Heart left ventricle (tissue), 13 donors: ENCODE results near the gene FCER1G.

ENCODE experiments used
- CTCF ChIP-seq, 12 donors: fragments of 200-600 bp; sonication (generic) in 4 of 12; IDR thresholded peaks; one replicate each; pipeline versions ENCODE4 v1.5.0 to v1.8.0; 2018 to 2022; ENCODE audit warnings: antibody characterized with exemption in 12 of 12, mild to moderate bottlenecking in 5 of 12
- POLR2A ChIP-seq, 2 donors: fragments of 450-650 bp; IDR thresholded peaks; one replicate each; pipeline ENCODE4 v1.6.1; 2017; ENCODE audit warnings: antibody characterized with exemption in 2 of 2, mild to moderate bottlenecking in 2 of 2, moderate library complexity in 2 of 2
- donor health status: ischemic (EF 13 %, LVEDD 7.1; RV severe dilation, severe dysfunction).
- donor health status: DM: no; HTN: yes; CAD: no.
- donor health status: DM: no; HTN: no; CAD: no.
- donor health status: ischemic (EF 25% LVEDD 6.9; RV normal size, moderate dysfunction).
- donor health status: ischemic (EF 25% LVEDD 5.7; RV mildly dilated, moderate dysfunction).
- donor health status: ischemic (EF 35%, LVEDD 5.7; RV mildly dilated, moderate dysfunction).
- donor health status: nonischemic (EF 11% LVEDD 7.7; RV severe dilation, severe dysfunction).
- donor health status: DM: yes; HTN: yes; CAD: no.
- donor health status: PGD.
- donor health status: ischemic (EF 29% LVEDD 5.4; RV normal size, mild dysfunction).
- donor health status: nonischemic (EF 23%, LVEDD 6.1; RV moderate dilation, normal function).

- TF ChIP-seq CTCF (IDR thresholded peaks at IDR 0.05): no peak
- no peak for TF ChIP-seq POLR2A (IDR thresholded peaks at IDR 0.05)
Observed at GRCh38 chr1:161258439-161259344, 43.6 kb downstream of the FCER1G start, which contains the start of gene PCP4L1.
